Osteocyte (in vitro differentiated cells): ENCODE data around the gene ZNF415. TPM values are rescaled to one million over a fixed set of nuclear protein-coding genes. Genes with fewer than 3 reads are reported as not detected.

Experiments used
- DNase-seq: peaks from one replicate; pipeline ENCODE4 v3.0.0; 2021; ENCODE audit warnings: mixed read lengths; ENCODE audit not compliant: unreplicated experiment; ENCODE audit errors: extremely low spot score
- H3K27ac Mint-ChIP-seq: one replicate; pipeline ENCODE4 v1.8.0; 2021; ENCODE audit warnings: mild to moderate bottlenecking, mixed read lengths; ENCODE audit not compliant: unreplicated experiment
- H3K27me3 Mint-ChIP-seq: one replicate; pipeline ENCODE4 v1.8.0; 2021; ENCODE audit warnings: mixed read lengths; ENCODE audit not compliant: unreplicated experiment
- H3K36me3 Mint-ChIP-seq: one replicate; pipeline ENCODE4 v1.8.0; 2021; ENCODE audit warnings: mixed read lengths; ENCODE audit not compliant: unreplicated experiment
- H3K4me1 Mint-ChIP-seq: one replicate; pipeline ENCODE4 v1.8.0; 2021; ENCODE audit warnings: mixed read lengths; ENCODE audit not compliant: unreplicated experiment
- H3K4me3 Mint-ChIP-seq: one replicate; pipeline ENCODE4 v1.8.0; 2021; ENCODE audit warnings: mild to moderate bottlenecking, moderate library complexity, mixed read lengths; ENCODE audit not compliant: unreplicated experiment
- H3K9me3 Mint-ChIP-seq: one replicate; pipeline ENCODE4 v1.8.0; 2021; ENCODE audit warnings: mixed read lengths; ENCODE audit not compliant: unreplicated experiment
- total RNA-seq: library from RNA; stranded (reverse); gene quantifications from 2 replicates; pipeline ENCODE4 v1.2.1, GENCODE V29; 2021
- TF ChIP-seq, protein P1 (sequence below): fragments of 200-600 bp; sonication (generic); IDR thresholded peaks from 2 replicates; pipeline ENCODE4 v1.5.0; 2021; ENCODE audit warnings: antibody characterized with exemption, mild to moderate bottlenecking, moderate library complexity

Gene ZNF415
- total RNA-seq, 1 donor from 2014 or later = 10.6 TPM

DNA sequence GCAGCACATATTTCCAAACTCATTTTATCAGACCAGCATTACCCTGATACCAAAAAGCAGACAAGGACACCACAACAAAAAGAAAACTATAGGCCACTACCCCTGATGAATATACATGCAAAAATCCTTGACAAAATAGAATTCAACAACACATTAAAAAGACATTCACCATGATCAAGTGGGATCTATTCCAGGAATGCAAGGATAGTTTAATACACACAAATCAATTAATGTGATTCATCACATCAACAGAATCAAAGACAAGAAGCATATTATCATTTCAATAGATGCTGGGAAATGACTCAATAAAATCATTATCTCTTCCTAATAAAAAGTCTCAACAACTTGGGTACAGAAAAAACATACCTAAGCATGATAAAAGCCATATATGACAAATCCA, 14.9 kb upstream of the ZNF415 start:
- Mint-ChIP-seq H3K9me3 (peaks cover 31% of the 10 kb centered on the region), H3K27me3 (no peaks in the 10 kb centered on the region), H3K27ac (no peak overlapping the region), H3K4me3 (no peak overlapping the region), H3K36me3 (peaks cover 82% of the 10 kb centered on the region), H3K4me1 (no peaks in the 10 kb centered on the region)
- TF ChIP-seq, protein P1, sequence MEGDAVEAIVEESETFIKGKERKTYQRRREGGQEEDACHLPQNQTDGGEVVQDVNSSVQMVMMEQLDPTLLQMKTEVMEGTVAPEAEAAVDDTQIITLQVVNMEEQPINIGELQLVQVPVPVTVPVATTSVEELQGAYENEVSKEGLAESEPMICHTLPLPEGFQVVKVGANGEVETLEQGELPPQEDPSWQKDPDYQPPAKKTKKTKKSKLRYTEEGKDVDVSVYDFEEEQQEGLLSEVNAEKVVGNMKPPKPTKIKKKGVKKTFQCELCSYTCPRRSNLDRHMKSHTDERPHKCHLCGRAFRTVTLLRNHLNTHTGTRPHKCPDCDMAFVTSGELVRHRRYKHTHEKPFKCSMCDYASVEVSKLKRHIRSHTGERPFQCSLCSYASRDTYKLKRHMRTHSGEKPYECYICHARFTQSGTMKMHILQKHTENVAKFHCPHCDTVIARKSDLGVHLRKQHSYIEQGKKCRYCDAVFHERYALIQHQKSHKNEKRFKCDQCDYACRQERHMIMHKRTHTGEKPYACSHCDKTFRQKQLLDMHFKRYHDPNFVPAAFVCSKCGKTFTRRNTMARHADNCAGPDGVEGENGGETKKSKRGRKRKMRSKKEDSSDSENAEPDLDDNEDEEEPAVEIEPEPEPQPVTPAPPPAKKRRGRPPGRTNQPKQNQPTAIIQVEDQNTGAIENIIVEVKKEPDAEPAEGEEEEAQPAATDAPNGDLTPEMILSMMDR = no peak
- no peak for DNase-seq

DNA sequence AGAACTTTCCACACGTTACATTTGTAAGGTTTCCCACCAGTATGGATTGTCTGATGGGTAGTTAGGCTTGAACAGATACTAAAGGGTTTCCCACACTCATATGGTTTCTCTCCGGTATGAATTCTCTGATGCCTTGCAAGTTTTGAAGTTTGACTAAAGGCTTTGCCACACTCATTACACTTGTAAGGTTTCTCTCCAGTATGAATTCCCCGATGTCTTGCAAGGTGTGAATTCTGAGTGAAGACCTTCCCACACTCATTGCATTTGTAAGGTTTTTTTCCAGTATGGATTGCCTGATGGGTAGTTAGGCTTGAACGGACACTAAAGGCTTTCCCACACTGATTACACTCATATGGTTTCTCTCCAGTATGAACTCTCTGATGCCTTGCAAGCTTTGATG, 7.6 kb upstream of the ZNF415 start:
- Mint-ChIP-seq H3K27ac (no peak overlapping the region), H3K9me3 (peaks cover 47% of the 10 kb centered on the region), H3K4me3 (no peak overlapping the region), H3K36me3 (peaks cover 70% of the 10 kb centered on the region), H3K27me3 (no peaks in the 10 kb centered on the region), H3K4me1 (no peaks in the 10 kb centered on the region)
- TF ChIP-seq, protein P1 = no peak
- no peak for DNase-seq

DNA sequence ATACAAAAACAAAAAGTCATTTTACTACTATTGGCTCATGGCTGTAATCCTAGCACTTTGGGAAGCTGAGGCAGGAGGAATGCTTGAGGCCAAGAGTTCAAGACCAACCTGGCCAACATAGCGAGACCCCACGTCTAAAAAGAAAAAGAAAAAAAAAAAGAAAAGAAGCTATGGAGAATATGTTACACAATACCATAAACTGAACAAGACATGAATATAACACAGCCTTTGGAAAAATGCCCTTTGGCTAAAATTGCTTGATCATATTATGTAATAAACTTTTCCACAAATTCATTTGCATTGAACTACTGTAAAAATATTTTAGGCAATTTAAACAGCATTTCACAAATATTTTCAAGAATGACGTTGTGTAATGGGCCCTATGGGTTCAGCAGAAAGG, 3.7 kb upstream of the ZNF415 start:
- TF ChIP-seq, protein P1 = no peak
- H3K27me3 Mint-ChIP-seq = no peaks in the 10 kb centered on the region
- peaks cover 38% of the 10 kb centered on the region for H3K36me3 Mint-ChIP-seq
- H3K4me3 Mint-ChIP-seq = no peak overlapping the region
- peaks cover 15% of the 10 kb centered on the region for H3K4me1 Mint-ChIP-seq
- H3K27ac Mint-ChIP-seq = no peak overlapping the region
- no peak for DNase-seq
- peaks cover 26% of the 10 kb centered on the region for H3K9me3 Mint-ChIP-seq

DNA sequence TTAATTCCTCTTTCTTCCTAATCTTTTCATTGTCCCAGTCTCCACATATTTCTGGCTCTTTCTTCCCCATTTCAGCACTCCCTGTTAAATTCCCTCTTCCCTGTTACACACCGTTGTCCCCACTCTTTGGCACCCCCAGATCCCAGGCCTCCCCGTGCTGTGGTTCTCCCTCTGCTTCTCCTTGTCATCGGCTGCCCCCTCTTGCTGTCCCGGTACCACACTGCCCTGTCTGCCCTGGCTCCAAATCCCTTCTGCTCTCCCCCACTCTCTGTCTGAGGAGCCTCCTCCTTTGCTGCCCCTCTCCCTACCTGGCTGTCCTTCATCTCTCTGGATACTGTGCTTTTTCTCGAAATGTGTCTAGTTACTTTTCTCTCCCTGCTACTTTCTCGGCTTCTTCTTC, 983 bp downstream of the ZNF415 start:
- no peak for DNase-seq
- Mint-ChIP-seq H3K27me3 (no peaks in the 10 kb centered on the region), H3K4me3 (peak overlapping the region; percentile 83), H3K4me1 (peaks cover 21% of the 10 kb centered on the region), H3K27ac (no peak overlapping the region), H3K36me3 (peaks cover 15% of the 10 kb centered on the region), H3K9me3 (peaks cover 6% of the 10 kb centered on the region)
- TF ChIP-seq, protein P1 = no peak

DNA sequence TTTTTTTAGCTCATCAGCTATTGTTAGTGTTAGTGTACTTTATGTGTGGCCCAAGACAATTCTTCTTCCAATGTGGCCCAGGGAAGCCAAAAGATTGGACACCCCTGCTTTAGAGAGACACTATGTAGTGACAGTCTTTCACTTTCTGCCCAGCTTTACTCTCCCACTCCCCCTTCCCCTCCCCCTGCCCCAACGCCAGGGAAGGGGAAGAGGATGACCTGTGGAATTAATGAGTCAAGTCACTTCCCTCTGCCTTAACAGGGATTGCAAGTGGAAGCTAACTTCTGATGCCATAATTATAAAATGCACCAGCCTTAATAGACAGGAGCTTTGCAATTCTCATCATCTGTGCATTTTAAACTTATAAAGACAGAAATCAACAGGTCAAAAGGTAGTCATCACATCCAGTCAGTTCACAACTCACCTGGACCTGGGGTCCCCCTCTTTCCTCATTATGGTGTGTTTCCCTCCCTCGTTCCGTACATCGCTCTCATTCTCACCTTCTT, 1.6 kb downstream of the ZNF415 start:
- H3K4me3 Mint-ChIP-seq = peak overlapping the region; percentile 83
- TF ChIP-seq, protein P1 = no peak
- H3K9me3 Mint-ChIP-seq = peaks cover 6% of the 10 kb centered on the region
- no peak for DNase-seq
- peaks cover 21% of the 10 kb centered on the region for H3K4me1 Mint-ChIP-seq
- no peak overlapping the region for H3K27ac Mint-ChIP-seq
- peaks cover 10% of the 10 kb centered on the region for H3K36me3 Mint-ChIP-seq
- no peaks in the 10 kb centered on the region for H3K27me3 Mint-ChIP-seq
